Mesenchymal stem cell (in vitro differentiated cells and primary cell): ENCODE measurements around the gene BIK.

Experiments used
- DNase-seq: peaks from one replicate; pipeline ENCODE4 v3.0.0-alpha.2; 2013
- H2AFZ ChIP-seq: one replicate; pipeline ENCODE4 v1.6.1; 2013; ENCODE audit warnings: low read depth, mild to moderate bottlenecking, control low read depth, inconsistent platforms, low read length, moderate library complexity
- H2AK5ac ChIP-seq: 2 replicates; pipeline ENCODE4 v1.6.1; 2013; ENCODE audit warnings: low read length, moderate library complexity, mild to moderate bottlenecking, inconsistent platforms; ENCODE audit not compliant: severe bottlenecking
- H2BK120ac ChIP-seq: one replicate; pipeline ENCODE4 v1.6.1; 2013; ENCODE audit warnings: low read depth, mild to moderate bottlenecking, inconsistent platforms, low read length, moderate library complexity
- H2BK12ac ChIP-seq, 2 experiments: one replicate each; pipeline ENCODE4 v1.6.1; 2013; ENCODE audit warnings: inconsistent platforms in 2 of 2, low read length in 2 of 2, mild to moderate bottlenecking in 2 of 2, moderate library complexity in 2 of 2, control low read depth in 1 of 2
- H2BK15ac ChIP-seq: one replicate; pipeline ENCODE4 v1.6.1; 2013; ENCODE audit warnings: mild to moderate bottlenecking, low read depth, inconsistent platforms; ENCODE audit not compliant: poor library complexity, severe bottlenecking
- H2BK5ac ChIP-seq: 2 replicates; pipeline ENCODE4 v1.6.1; 2013; ENCODE audit warnings: low read depth, mild to moderate bottlenecking, low read length, control low read depth, inconsistent platforms; ENCODE audit not compliant: poor library complexity, severe bottlenecking
- H3K14ac ChIP-seq, 2 experiments: one replicate each; pipeline ENCODE4 v1.6.1; 2013; ENCODE audit warnings: inconsistent platforms in 2 of 2, low read length in 2 of 2, control low read depth in 1 of 2, mild to moderate bottlenecking in 1 of 2, moderate library complexity in 1 of 2
- H3K18ac ChIP-seq, 2 experiments: one replicate each; pipeline ENCODE4 v1.6.1; 2013; ENCODE audit warnings: inconsistent platforms in 2 of 2, low read length in 2 of 2, control low read depth in 1 of 2, low read depth in 1 of 2, mild to moderate bottlenecking in 1 of 2
- H3K23ac ChIP-seq, 2 experiments: one replicate each; pipeline ENCODE4 v1.6.1; 2013; ENCODE audit warnings: inconsistent platforms in 2 of 2, low read length in 2 of 2, mild to moderate bottlenecking in 2 of 2, moderate library complexity in 2 of 2, control low read depth in 1 of 2
- H3K27ac ChIP-seq: 2 replicates; pipeline ENCODE4 v1.5.1; 2013; ENCODE audit warnings: mild to moderate bottlenecking, moderate library complexity, low read length, control low read depth, inconsistent platforms; ENCODE audit not compliant: poor library complexity, severe bottlenecking
- H3K27me3 ChIP-seq, 2 experiments: 2 replicates each; pipeline versions ENCODE4 v1.6.1 to v1.7.0; 2013; ENCODE audit warnings: low read length in 2 of 2, mild to moderate bottlenecking in 2 of 2, moderate library complexity in 2 of 2, control low read depth in 1 of 2, inconsistent platforms in 1 of 2; ENCODE audit not compliant: control insufficient read depth in 1 of 2, insufficient read depth in 1 of 2
- H3K36me3 ChIP-seq, 2 experiments: 2 replicates each; pipeline versions ENCODE4 v1.6.1 to v1.7.0; 2013; ENCODE audit warnings: low read length in 2 of 2, control low read depth in 1 of 2, inconsistent platforms in 1 of 2, low read depth in 1 of 2, mild to moderate bottlenecking in 1 of 2; ENCODE audit not compliant: insufficient read depth in 2 of 2, control insufficient read depth in 1 of 2
- H3K4ac ChIP-seq, 2 experiments: one replicate each; pipeline ENCODE4 v1.6.1; 2013; ENCODE audit warnings: inconsistent platforms in 2 of 2, low read length in 2 of 2, mild to moderate bottlenecking in 2 of 2, moderate library complexity in 2 of 2, control low read depth in 1 of 2, low read depth in 1 of 2
- H3K4me1 ChIP-seq: 2 replicates; pipeline ENCODE4 v1.6.1; 2013; ENCODE audit warnings: low read depth, low read length, control low read depth; ENCODE audit not compliant: control insufficient read depth, insufficient read depth
- H3K4me2 ChIP-seq: 2 replicates; pipeline ENCODE4 v1.6.1; 2013; ENCODE audit warnings: low read length, mild to moderate bottlenecking, inconsistent platforms; ENCODE audit not compliant: poor library complexity, severe bottlenecking
- H3K4me3 ChIP-seq, 2 experiments: 2 replicates each; pipeline versions ENCODE4 v1.5.1 to v1.7.0; 2013; ENCODE audit warnings: low read length in 2 of 2, mild to moderate bottlenecking in 2 of 2, control low read depth in 1 of 2, low read depth in 1 of 2; ENCODE audit not compliant: insufficient read depth in 1 of 2
- H3K79me1 ChIP-seq: replicated peaks from 2 replicates; pipeline ENCODE4 v1.6.1; 2013; ENCODE audit warnings: mild to moderate bottlenecking, control low read depth, low read length, inconsistent platforms; ENCODE audit not compliant: poor library complexity, severe bottlenecking
- H3K9ac ChIP-seq: 2 replicates; pipeline ENCODE4 v1.7.0; 2013; ENCODE audit warnings: mild to moderate bottlenecking, low read length, moderate library complexity
- H3K9me3 ChIP-seq: 2 replicates; pipeline ENCODE4 v1.7.0; 2013; ENCODE audit warnings: mild to moderate bottlenecking, low read length; ENCODE audit not compliant: control insufficient read depth
- H4K8ac ChIP-seq: one replicate; pipeline ENCODE4 v1.6.1; 2013; ENCODE audit warnings: inconsistent platforms, mild to moderate bottlenecking, low read length, moderate library complexity
- H4K91ac ChIP-seq: one replicate; pipeline ENCODE4 v1.6.1; 2013; ENCODE audit warnings: mild to moderate bottlenecking, low read length, inconsistent platforms
- WGBS: methylation state at CpG from one replicate; pipeline ENCODE4 v1.1.7; 2013; ENCODE audit warnings: mixed read lengths; 5-methylcytosine and 5-hydroxymethylcytosine counted together

The BIK gene

GRCh38 chr22:43129426-43130425 lies 19.2 kb downstream of the BIK start:
- Histone ChIP-seq H2BK120ac (no peak overlapping the region), H3K27ac (no peak overlapping the region), H3K4me3 (no peak overlapping the region), H4K8ac (no peak overlapping the region), H3K4ac (no peak overlapping the region), H3K27me3 (peaks cover 0 to 3% of the 10 kb centered on the region in 2 experiments), H3K18ac (no peak overlapping the region), H4K91ac (no peak overlapping the region), H3K14ac (no peak overlapping the region), H2BK12ac (no peak overlapping the region), H3K79me1 (peaks cover 12% of the 10 kb centered on the region), H3K4me2 (no peak overlapping the region), H3K9me3 (no peaks in the 10 kb centered on the region), H3K4me1 (peaks cover 34% of the 10 kb centered on the region), H3K23ac (no peak overlapping the region), H2AFZ (no peak overlapping the region), H2BK5ac (no peak overlapping the region), H3K9ac (no peak overlapping the region), H2BK15ac (no peak overlapping the region), H3K36me3 (peaks cover 32 to 44% of the 10 kb centered on the region in 2 experiments), H2AK5ac (no peak overlapping the region)
- DNase-seq, result no peak
- WGBS, result 84% methylated on average over 14 of the region's 16 CpGs

GRCh38 chr22:43131773-43132501 lies 21.4 kb downstream of the BIK start:
- H3K4me2 ChIP-seq, result no peak overlapping the region

GRCh38 chr22:43133401-43133800 lies 22.9 kb downstream of the BIK start:
- Histone ChIP-seq H2BK120ac (no peak overlapping the region), H4K91ac (no peak overlapping the region)

More at GRCh38 chr22:43131773-43132501, 21.4 kb downstream of the BIK start:
- no peaks in the 10 kb centered on the region for H3K9me3 ChIP-seq
- no peak overlapping the region for H3K18ac ChIP-seq
- H4K8ac ChIP-seq, result no peak overlapping the region
- no peak overlapping the region for H2AFZ ChIP-seq
- H4K91ac ChIP-seq, result no peak overlapping the region
- DNase-seq, result no peak
- no peak overlapping the region for H2BK120ac ChIP-seq
- H2BK12ac ChIP-seq, result no peak overlapping the region
- H3K27me3 ChIP-seq, result peaks cover 0 to 3% of the 10 kb centered on the region in 2 experiments
- no peak overlapping the region for H3K23ac ChIP-seq
- no peak overlapping the region for H2AK5ac ChIP-seq
- H2BK15ac ChIP-seq, result no peak overlapping the region
- no peak overlapping the region for H3K4me3 ChIP-seq
- H3K4ac ChIP-seq, result no peak overlapping the region
- peaks cover 20% of the 10 kb centered on the region for H3K79me1 ChIP-seq
- no peak overlapping the region for H2BK5ac ChIP-seq
- peaks cover 24% of the 10 kb centered on the region for H3K4me1 ChIP-seq
- WGBS, result 96% methylated on average over 17 of the region's 17 CpGs
- H3K36me3 ChIP-seq, result peaks cover 51 to 64% of the 10 kb centered on the region in 2 experiments
- H3K27ac ChIP-seq, result no peak overlapping the region
- H3K14ac ChIP-seq, result no peak overlapping the region
- H3K9ac ChIP-seq, result no peak overlapping the region

GRCh38 chr22:43134553-43134952 lies 24.0 kb downstream of the BIK start:
- Histone ChIP-seq H3K4ac (no peak overlapping the region), H3K18ac (no peak overlapping the region), H4K91ac (no peak overlapping the region), H3K27ac (no peak overlapping the region), H4K8ac (no peak overlapping the region), H2BK12ac (no peak overlapping the region), H2BK120ac (no peak overlapping the region), H3K36me3 (peaks cover 75 to 86% of the 10 kb centered on the region in 2 experiments), H3K23ac (no peak overlapping the region), H3K4me1 (peaks cover 4% of the 10 kb centered on the region), H2BK5ac (no peak overlapping the region), H3K27me3 (no peaks in the 10 kb centered on the region), H3K14ac (no peak overlapping the region), H2BK15ac (no peak overlapping the region), H2AFZ (no peak overlapping the region), H3K4me3 (no peak overlapping the region), H2AK5ac (no peak overlapping the region), H3K79me1 (peaks cover 29% of the 10 kb centered on the region), H3K9ac (no peak overlapping the region), H3K9me3 (no peaks in the 10 kb centered on the region), H3K4me2 (no peak overlapping the region)
- DNase-seq, result no peak
- WGBS, result 100% methylated on average over 3 of the region's 4 CpGs

More at GRCh38 chr22:43133401-43133800, 22.9 kb downstream of the BIK start:
- Histone ChIP-seq H3K14ac (no peak overlapping the region), H2AK5ac (no peak overlapping the region), H3K27me3 (peaks cover 0 to 3% of the 10 kb centered on the region in 2 experiments), H3K4ac (no peak overlapping the region), H3K18ac (no peak overlapping the region), H3K79me1 (peaks cover 25% of the 10 kb centered on the region), H2BK15ac (no peak overlapping the region), H3K27ac (no peak overlapping the region), H2BK5ac (no peak overlapping the region), H3K4me2 (no peak overlapping the region), H3K4me3 (no peak overlapping the region), H3K9ac (no peak overlapping the region), H3K36me3 (peaks cover 65 to 78% of the 10 kb centered on the region in 2 experiments), H4K8ac (no peak overlapping the region), H2BK12ac (no peak overlapping the region), H3K23ac (no peak overlapping the region), H3K4me1 (peaks cover 11% of the 10 kb centered on the region), H2AFZ (no peak overlapping the region), H3K9me3 (no peaks in the 10 kb centered on the region)
- 92% methylated on average over 8 of the region's 9 CpGs for WGBS
- DNase-seq, result no peak
